Measurements from ENCODE around the gene E2F4.

The E2F4 gene

DNA sequence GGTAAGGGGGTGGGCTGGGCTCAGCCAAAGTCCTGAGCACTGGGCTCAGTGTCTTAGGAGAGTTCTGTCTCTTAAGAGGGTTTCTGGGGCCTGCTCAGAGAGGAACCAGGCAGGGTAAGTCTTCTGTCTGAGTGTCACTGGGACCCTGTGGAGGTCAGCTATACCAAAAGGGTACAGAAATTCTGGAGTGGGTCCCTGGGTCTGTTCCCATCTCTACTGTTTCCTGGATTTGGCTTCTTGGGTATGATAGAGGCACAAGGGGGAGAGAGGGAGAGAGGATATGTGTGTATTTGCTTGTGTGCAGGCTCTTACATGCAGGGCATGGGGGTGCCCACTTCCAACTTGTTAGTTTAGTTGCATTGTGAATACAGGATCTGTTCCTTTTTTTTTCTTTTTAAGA is 1.6 kb downstream of the E2F4 start:
- TF ChIP-seq, protein P1, sequence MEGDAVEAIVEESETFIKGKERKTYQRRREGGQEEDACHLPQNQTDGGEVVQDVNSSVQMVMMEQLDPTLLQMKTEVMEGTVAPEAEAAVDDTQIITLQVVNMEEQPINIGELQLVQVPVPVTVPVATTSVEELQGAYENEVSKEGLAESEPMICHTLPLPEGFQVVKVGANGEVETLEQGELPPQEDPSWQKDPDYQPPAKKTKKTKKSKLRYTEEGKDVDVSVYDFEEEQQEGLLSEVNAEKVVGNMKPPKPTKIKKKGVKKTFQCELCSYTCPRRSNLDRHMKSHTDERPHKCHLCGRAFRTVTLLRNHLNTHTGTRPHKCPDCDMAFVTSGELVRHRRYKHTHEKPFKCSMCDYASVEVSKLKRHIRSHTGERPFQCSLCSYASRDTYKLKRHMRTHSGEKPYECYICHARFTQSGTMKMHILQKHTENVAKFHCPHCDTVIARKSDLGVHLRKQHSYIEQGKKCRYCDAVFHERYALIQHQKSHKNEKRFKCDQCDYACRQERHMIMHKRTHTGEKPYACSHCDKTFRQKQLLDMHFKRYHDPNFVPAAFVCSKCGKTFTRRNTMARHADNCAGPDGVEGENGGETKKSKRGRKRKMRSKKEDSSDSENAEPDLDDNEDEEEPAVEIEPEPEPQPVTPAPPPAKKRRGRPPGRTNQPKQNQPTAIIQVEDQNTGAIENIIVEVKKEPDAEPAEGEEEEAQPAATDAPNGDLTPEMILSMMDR (IDR thresholded peaks at IDR 0.05; ENCODE audit: control insufficient read depth, insufficient read depth, low read depth, low read length, missing control alignments), result no peak
- no peak for DNase-seq (ENCODE audit: low read depth)

GRCh38 chr16:67194260-67194659 is 2.3 kb downstream of the E2F4 start:
- no peak for DNase-seq (ENCODE audit: low read depth)
- TF ChIP-seq, protein P1 (IDR thresholded peaks at IDR 0.05; ENCODE audit: control insufficient read depth, insufficient read depth, low read depth, low read length, missing control alignments), result no peak
- no peak overlapping the region for H3K4me3 ChIP-seq (ENCODE audit: control insufficient read depth, low read depth, low read length)

More for the DNA sequence above, 1.6 kb downstream of the E2F4 start:
- peak overlapping the region; percentile 86 for H3K4me3 ChIP-seq (ENCODE audit: control insufficient read depth, low read depth, low read length)

- TF ChIP-seq, protein P1 (IDR thresholded peaks at IDR 0.05; ENCODE audit: control insufficient read depth, insufficient read depth, low read depth, low read length, missing control alignments), result no peak
- no peak for DNase-seq (ENCODE audit: low read depth)
- H3K4me3 ChIP-seq (ENCODE audit: control insufficient read depth, low read depth, low read length), result no peak overlapping the region
These were observed 3.7 kb downstream of the E2F4 start for GRCh38 chr16:67195676-67196075.

GRCh38 chr16:67196881-67197280 is 4.9 kb downstream of the E2F4 start:
- DNase-seq (ENCODE audit: low read depth), result no peak
- TF ChIP-seq, protein P1 (IDR thresholded peaks at IDR 0.05; ENCODE audit: control insufficient read depth, insufficient read depth, low read depth, low read length, missing control alignments), result no peak
- no peak overlapping the region for H3K4me3 ChIP-seq (ENCODE audit: control insufficient read depth, low read depth, low read length)

DNA sequence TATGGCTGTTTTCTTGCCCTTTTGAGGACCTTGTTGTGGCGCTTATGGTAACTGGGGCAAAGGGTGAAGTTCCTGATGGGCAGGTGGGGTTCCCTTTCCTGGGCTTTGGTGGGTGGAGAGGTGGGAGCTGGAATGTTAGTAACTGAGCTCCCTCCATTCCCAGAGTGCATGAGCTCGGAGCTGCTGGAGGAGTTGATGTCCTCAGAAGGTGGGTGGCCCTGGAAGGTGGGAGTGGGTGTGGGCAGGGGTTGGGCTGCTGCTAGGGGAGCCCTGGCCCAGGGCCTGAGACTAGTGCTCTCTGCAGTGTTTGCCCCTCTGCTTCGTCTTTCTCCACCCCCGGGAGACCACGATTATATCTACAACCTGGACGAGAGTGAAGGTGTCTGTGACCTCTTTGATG is 5.7 kb downstream of the E2F4 start:
- TF ChIP-seq, protein P1 (IDR thresholded peaks at IDR 0.05; ENCODE audit: control insufficient read depth, insufficient read depth, low read depth, low read length, missing control alignments), result no peak
- H3K4me3 ChIP-seq (ENCODE audit: control insufficient read depth, low read depth, low read length), result no peak overlapping the region
- DNase-seq (ENCODE audit: low read depth), result no peak

- TF ChIP-seq, protein P1 (IDR thresholded peaks at IDR 0.05; ENCODE audit: control insufficient read depth, insufficient read depth, low read depth, low read length, missing control alignments), result peak; percentile 74
- DNase-seq (ENCODE audit: low read depth), result no peak
- H3K4me3 ChIP-seq (ENCODE audit: control insufficient read depth, low read depth, low read length), result no peak overlapping the region
These were observed 6.3 kb downstream of the E2F4 start for GRCh38 chr16:67198238-67198734.
